Measurements from ENCODE around the gene SCAP.

GRCh38 chr3:47414161-47414564 lies 61.6 kb downstream of the SCAP start:
- TF ChIP-seq CTCF (IDR thresholded peaks at IDR 0.05 in 2 of 3, conservative IDR thresholded peaks at IDR 0.05 in 1 of 3; ENCODE audit: borderline replicate concordance in 1 of 3, insufficient read depth in 1 of 3, low read depth in 2 of 3, low read length in 2 of 3) (no peak), EZH2phosphoT487 (IDR thresholded peaks at IDR 0.05; ENCODE audit: borderline replicate concordance) (no peak), EZH2 (IDR thresholded peaks at IDR 0.05) (no peak), POLR2A (IDR thresholded peaks at IDR 0.05; ENCODE audit: borderline replicate concordance, extremely low read depth, insufficient read depth, insufficient read length) (no peak), SP1 (IDR thresholded peaks at IDR 0.05; ENCODE audit: low read depth) (no peak), REST (IDR thresholded peaks at IDR 0.05; ENCODE audit: low read depth) (no peak), SRF (IDR thresholded peaks at IDR 0.05; ENCODE audit: low read depth) (no peak), POLR2AphosphoS5 (IDR thresholded peaks at IDR 0.05; ENCODE audit: low read depth, low read length) (no peak), EGR1 (IDR thresholded peaks at IDR 0.05; ENCODE audit: low read depth) (no peak), JUND (IDR thresholded peaks at IDR 0.05) (no peak), SIN3A (IDR thresholded peaks at IDR 0.05; ENCODE audit: low read depth) (no peak), RAD21 (IDR thresholded peaks at IDR 0.05; ENCODE audit: low read depth) (no peak), YY1 (IDR thresholded peaks at IDR 0.05; ENCODE audit: extremely low read depth, insufficient replicate concordance, low read depth, low read length) (no peak)

Measured in HCT116 (cell line).